GM18520 (cell line): ENCODE measurements around the gene F12.
"Not testable (repeated sequence)": the region's sequence is repeated elsewhere in the genome, so short reads cannot be mapped to it uniquely, and the experiment has no call there.

Experiments
- ATAC-seq: cut with Tn5 transposase; IDR thresholded peaks from one replicate; pipeline ENCODE4 v1.9.1; 2021; ENCODE audit not compliant: unreplicated experiment

The F12 gene

GRCh38 chr5:177389241-177390169, 19.9 kb downstream of the F12 start:
- peak; percentile 62 for ATAC-seq

DNA sequence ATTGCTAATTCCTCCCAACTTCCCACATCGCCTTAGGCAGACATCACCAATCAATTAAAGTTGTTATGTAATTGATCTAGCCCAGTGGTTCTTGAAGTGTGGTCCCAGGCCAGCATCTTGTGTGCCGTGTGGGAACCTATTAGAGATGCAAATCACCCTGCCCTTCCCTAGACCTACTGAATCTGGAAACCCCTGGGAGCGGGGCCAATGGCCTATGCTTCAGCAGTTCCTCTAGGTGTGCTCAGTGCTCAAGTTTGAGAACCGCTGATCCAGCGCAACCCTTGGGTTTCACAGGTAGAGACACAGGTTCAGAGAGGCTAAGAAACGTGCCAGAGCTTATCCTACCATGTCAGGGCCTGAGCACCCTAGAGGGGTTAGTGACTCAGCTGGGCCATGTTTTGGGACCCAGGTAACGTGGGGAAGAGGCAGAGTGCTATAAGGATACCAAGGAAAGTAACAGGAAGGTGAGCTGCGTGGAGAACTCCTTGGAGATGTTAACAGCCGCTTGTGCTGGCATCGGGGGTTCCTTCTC, 20.8 kb downstream of the F12 start:
- ATAC-seq: no peak

- no peak for ATAC-seq
These were observed 22.0 kb downstream of the F12 start for GRCh38 chr5:177387405-177387804.

- ATAC-seq: no peak
These were observed 22.8 kb downstream of the F12 start for GRCh38 chr5:177386542-177386941.

- no peak for ATAC-seq
These were observed 23.6 kb downstream of the F12 start for GRCh38 chr5:177385720-177386119.

DNA sequence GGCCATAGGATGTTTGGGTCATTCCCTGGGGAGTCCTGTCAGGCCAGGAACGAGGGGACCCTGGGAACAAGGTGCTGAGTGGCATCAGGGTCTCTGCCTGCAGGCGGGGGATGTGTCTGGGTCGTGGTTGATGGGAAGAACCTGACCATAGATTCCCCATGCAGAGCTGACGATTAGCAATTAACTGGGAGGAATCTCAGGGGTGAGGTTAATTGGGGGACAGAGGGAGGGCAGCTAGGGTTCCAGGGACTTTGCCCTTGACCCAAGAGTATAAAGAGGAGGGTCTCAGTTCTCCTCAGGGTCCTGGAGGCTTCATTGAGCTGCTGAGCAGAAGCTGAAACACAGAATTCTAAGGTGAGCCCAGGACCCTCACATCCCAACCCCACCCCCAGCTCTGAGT, 25.2 kb downstream of the F12 start, which contains the start of gene SLC34A1:
TSS of gene SLC34A1 (plus strand) at position 301 of the 400 bp plus-strand sequence. CDS start 1,308 bp downstream, outside the sequence.
- ATAC-seq: no peak

DNA sequence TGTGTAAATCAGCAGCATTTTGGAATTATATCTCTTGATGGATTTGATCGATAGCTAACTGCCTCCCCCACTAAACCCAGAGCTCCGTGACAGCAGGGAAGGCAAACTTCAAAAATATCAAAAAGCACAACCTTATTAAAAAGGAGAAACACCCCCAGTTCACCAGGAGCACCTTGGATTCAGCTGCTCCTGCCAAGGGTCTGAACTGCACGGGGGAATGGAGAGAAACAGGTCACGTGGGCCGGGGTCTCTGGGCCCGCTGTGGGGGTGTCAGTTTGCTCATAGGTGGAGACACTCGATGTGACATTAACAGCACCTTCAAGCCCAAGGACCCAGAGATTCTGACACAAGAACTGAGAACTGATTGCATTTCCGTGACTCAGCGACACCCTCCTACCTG, 26.2 kb downstream of the F12 start:
- no peak for ATAC-seq

- ATAC-seq: no peak
These were observed 26.8 kb downstream of the F12 start for GRCh38 chr5:177382423-177383029.

GRCh38 chr5:177380805-177381126, 28.6 kb downstream of the F12 start:
- ATAC-seq: no peak

DNA sequence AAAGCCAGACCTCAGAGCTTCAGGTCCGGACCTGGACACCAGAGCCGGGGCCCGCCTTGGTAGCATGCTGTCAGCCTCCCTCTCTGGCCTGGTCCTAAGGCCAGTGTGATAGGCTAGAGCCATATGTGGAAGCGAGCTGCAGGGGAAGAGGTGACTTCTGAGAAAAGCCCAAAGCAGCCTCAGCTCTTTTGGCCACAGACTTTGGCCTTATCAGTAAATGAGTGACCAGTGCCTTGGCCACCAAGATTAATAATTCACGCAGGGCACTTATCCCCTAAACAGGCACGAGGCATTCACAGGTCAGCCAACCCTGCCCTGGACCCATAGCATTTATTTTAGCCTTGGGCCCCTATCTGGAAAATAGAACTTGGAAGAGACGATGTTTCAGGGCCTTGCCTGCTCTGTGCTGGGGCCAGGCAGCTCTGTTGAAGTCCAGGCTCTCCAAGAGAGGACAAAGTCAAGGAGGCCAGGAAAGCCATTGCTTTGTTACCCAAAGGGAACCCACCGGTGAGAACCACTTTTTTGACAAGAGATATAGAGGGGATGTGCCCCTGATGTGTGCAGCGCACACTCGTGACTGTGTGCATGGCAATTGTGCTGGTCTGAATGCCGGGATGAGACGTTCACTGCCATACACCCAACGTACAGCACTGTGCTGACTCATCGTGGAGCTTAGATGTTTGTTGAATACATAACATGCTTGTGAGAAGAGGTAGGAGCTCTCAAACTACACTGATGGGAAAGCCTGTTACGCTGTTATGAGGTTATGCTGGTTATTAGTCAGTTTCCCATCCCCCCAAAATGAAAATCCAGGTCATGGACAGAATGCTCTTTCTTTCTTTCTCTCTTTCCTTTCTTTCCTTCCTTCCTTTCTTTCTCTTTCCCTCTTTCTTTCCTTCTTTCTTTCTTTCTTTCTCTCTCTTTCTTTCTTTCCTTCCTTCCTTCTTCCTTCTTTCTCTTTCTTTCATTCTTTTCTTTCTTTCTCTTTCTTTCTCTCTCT, 30.2 kb downstream of the F12 start:
- ATAC-seq: no peak

- no peak for ATAC-seq
These were observed 31.2 kb downstream of the F12 start for GRCh38 chr5:177377851-177378776.

DNA sequence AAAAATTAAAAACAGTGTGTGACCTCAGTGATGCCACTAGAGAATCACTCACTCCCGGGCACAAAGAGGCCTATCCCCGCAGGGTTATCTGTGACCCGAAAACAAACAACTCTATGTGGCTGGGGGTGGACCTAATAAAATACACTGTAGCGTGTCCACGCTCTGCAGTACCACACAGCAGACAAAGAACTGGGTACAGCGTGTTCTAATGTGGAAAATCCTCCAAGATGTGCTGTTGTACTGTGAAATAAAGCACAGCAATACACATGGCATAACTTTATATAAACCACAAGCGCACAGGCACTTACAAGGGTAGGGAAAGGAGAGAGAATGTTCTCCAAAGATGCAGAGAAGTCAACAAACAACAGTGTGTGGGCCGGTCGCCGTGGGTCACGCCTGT, 33.3 kb downstream of the F12 start:
- no peak for ATAC-seq

DNA sequence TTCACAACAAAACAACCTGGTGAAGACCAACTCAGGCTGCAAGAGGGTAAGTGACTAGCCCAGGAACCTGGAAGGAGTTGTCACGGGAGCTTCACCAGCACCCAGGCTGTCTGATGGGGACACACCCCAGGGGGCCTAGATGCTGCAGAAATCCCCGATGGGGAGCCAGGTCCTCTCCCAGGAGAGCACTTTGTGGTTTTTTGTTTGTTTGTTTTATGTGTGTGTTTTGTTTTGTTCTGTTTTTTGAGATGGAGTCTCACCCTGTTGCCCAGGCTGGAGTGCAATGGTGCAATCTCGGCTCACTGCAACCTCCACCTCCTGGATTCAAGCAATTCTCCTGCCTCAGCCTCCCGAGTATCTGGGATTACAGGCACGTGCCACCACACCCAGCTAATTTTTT, 33.8 kb downstream of the F12 start:
- ATAC-seq: not testable (repeated sequence)

- no peak for ATAC-seq
These were observed 35.2 kb downstream of the F12 start for GRCh38 chr5:177374211-177374610.

DNA sequence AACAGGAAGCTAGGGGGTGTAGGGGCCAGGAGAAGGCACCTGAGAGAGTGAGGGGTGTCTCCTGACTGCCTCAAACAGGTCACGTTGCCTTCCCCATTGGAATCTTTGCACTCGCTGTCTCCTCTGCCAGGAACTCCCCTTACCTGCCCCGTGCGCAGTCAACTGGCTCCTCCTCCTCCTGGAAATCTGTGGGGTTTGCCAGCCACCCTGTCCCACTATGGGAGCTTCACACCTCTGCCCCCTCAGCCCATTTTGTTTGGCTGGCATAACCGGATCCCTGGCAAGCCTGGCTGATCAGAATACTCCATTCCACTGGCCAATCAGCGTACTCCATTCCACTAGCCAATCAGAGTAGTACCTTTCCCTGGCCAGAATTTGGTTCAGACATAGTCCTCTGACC, 35.6 kb downstream of the F12 start:
- no peak for ATAC-seq

GRCh38 chr5:177372910-177373309, 36.5 kb downstream of the F12 start:
- ATAC-seq: no peak

GRCh38 chr5:177372034-177372896, 37.1 kb downstream of the F12 start:
- no peak for ATAC-seq

- ATAC-seq: no peak
These were observed 38.0 kb downstream of the F12 start for GRCh38 chr5:177371120-177372033.
